OCI-LY7 (cell line): ENCODE measurements around the gene EDN2. TPM values are rescaled to one million over a fixed set of nuclear protein-coding genes. Genes with fewer than 3 reads are reported as not detected.

ENCODE experiments used
- BruUV-seq: library from RNA; stranded (reverse); fragments of 400-500 nt; replicated peaks from 2 replicates; lab custom pipeline; 2021; lab: Mats Ljungman, UMichigan
- CTCF ChIA-PET: fragments of 300-600 bp; sonication (Branson Sonifier 250); formaldehyde crosslinking; loops from one replicate; lab custom pipeline; 2022; ENCODE audit warnings: antibody characterized with exemption; ENCODE audit not compliant: unreplicated experiment; lab: Charles Lee
- POLR2A ChIA-PET: fragments of 300-600 bp; sonication (Branson Sonifier 250); formaldehyde crosslinking; loops from one replicate; lab custom pipeline; 2022; ENCODE audit warnings: antibody characterized with exemption; lab: Charles Lee
- DNase-seq: peaks from one replicate; pipeline ENCODE4 v3.0.0-alpha.2; 2015; ENCODE audit warnings: low spot score
- H2AFZ ChIP-seq: fragments of 200-600 bp; sonication (generic), shearing (Covaris generic); 2 replicates; pipeline ENCODE4 v1.6.1; 2014; ENCODE audit warnings: mild to moderate bottlenecking, antibody characterized with exemption, low read length, moderate library complexity
- H3K27ac ChIP-seq: fragments of 200-600 bp; sonication (generic); 2 replicates; pipeline ENCODE4 v1.5.1; 2014; ENCODE audit warnings: mixed run types, low read depth, mild to moderate bottlenecking, moderate library complexity, low read length, inconsistent platforms; ENCODE audit not compliant: poor library complexity, severe bottlenecking
- H3K36me3 ChIP-seq: fragments of 200-600 bp; sonication (generic); 2 replicates; pipeline ENCODE4 v1.6.1; 2014; ENCODE audit warnings: mild to moderate bottlenecking, antibody characterized with exemption, low read length, moderate library complexity, mixed read lengths; ENCODE audit not compliant: insufficient read depth
- H3K4me1 ChIP-seq: fragments of 200-600 bp; sonication (generic); 2 replicates; pipeline ENCODE4 v1.5.1; 2014; ENCODE audit warnings: mild to moderate bottlenecking, low read length; ENCODE audit not compliant: insufficient read depth, poor library complexity, severe bottlenecking
- H3K4me2 ChIP-seq: fragments of 200-600 bp; sonication (generic); 2 replicates; pipeline ENCODE4 v1.6.1; 2014; ENCODE audit warnings: mild to moderate bottlenecking, low read length
- H3K4me3 ChIP-seq: fragments of 200-600 bp; sonication (generic); 2 replicates; pipeline ENCODE4 v1.5.1; 2014; ENCODE audit warnings: mild to moderate bottlenecking, low read depth, low read length; ENCODE audit not compliant: poor library complexity, severe bottlenecking
- H3K79me2 ChIP-seq: fragments of 200-600 bp; sonication (generic); 2 replicates; pipeline ENCODE4 v1.6.1; 2016; ENCODE audit warnings: low read depth, mild to moderate bottlenecking, low read length, moderate library complexity, mixed read lengths; ENCODE audit not compliant: insufficient read depth
- H3K9me2 ChIP-seq: fragments of 200-600 bp; sonication (generic); 2 replicates; pipeline ENCODE4 v1.6.1; 2016; ENCODE audit warnings: mild to moderate bottlenecking, low read length, mixed read lengths; ENCODE audit not compliant: insufficient read depth
- H3K9me3 ChIP-seq: fragments of 200-600 bp; sonication (generic); 2 replicates; pipeline ENCODE4 v1.6.1; 2014; ENCODE audit warnings: mild to moderate bottlenecking, mixed run types, low read length, mixed read lengths
- H4K20me1 ChIP-seq: fragments of 200-600 bp; sonication (generic); 2 replicates; pipeline ENCODE4 v1.6.1; 2014; ENCODE audit warnings: mild to moderate bottlenecking, antibody characterized with exemption, low read length, moderate library complexity, mixed read lengths; ENCODE audit not compliant: insufficient read depth
- EZH2phosphoT487 ChIP-seq: fragments of 200-600 bp; sonication (generic); IDR thresholded peaks from 2 replicates; pipeline ENCODE4 v1.6.1; 2018; ENCODE audit warnings: low read depth, borderline replicate concordance, mild to moderate bottlenecking, mixed run types, antibody characterized with exemption, low read length, moderate library complexity, mixed read lengths
- intact Hi-C: fragments of 100-400 bp; cut with micrococcal nuclease; formaldehyde crosslinking; loops from one replicate; pipeline ENCODE4 v1.10.0; 2022; ENCODE audit not compliant: unreplicated experiment
- total RNA-seq, 2 experiments: library from RNA; depleted of rRNA in 1 of 2; stranded (reverse); fragments of >200 nt in 1 of 2; shearing (Covaris generic) in 1 of 2; gene quantifications; 2 replicates each; pipeline ENCODE4 v1.2.3, GENCODE V29; 2014 to 2022
- TF ChIP-seq, protein P1 (sequence below): fragments of 200-600 bp; sonication (generic); conservative IDR thresholded peaks from 2 replicates; pipeline ENCODE4 v1.5.1; 2014; ENCODE audit warnings: mild to moderate bottlenecking, antibody characterized with exemption, low read length, moderate library complexity, mixed read lengths

Gene EDN2
- total RNA-seq, 2 experiments from 2014 or later: not detected

DNA sequence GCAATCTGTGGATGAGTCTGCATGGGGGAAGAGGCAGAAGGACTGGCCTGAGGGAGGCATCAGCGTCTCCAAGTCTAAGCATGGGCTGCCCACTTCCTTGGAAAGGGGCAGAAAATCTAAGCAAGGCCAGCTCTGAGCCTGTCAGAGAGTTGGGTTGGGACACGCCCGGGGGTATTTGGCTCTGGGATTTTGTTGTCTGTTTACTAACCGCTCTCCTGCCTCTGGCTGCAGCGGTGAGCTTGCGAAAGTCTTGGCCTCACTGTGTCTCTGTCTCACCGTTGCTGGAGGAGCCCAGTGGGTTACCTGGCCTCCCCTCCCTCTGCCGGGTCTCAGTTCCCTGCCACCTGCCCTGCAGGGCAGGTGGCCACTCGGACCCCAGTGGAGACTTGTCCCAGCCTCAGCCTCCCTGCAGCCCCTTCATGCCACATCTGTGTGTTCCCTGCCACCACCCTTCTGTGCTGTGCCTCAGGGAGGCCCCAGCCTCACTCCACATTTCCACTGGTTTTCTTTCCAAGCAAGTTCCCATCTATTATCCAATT is 33.7 kb downstream of the EDN2 start:
- CTCF ChIA-PET: no interaction called here
- Histone ChIP-seq H3K9me3 (no peaks in the 10 kb centered on the region), H3K4me3 (no peak overlapping the region), H4K20me1 (no peaks in the 10 kb centered on the region), H2AFZ (no peak overlapping the region), H3K4me1 (no peaks in the 10 kb centered on the region), H3K27ac (no peak overlapping the region), H3K4me2 (no peak overlapping the region), H3K9me2 (no peaks in the 10 kb centered on the region), H3K36me3 (no peaks in the 10 kb centered on the region), H3K79me2 (no peaks in the 10 kb centered on the region)
- no TSS peak for BruUV-seq
- intact Hi-C loops: no loop called here
- no peak for TF ChIP-seq EZH2phosphoT487
- TF ChIP-seq, protein P1, sequence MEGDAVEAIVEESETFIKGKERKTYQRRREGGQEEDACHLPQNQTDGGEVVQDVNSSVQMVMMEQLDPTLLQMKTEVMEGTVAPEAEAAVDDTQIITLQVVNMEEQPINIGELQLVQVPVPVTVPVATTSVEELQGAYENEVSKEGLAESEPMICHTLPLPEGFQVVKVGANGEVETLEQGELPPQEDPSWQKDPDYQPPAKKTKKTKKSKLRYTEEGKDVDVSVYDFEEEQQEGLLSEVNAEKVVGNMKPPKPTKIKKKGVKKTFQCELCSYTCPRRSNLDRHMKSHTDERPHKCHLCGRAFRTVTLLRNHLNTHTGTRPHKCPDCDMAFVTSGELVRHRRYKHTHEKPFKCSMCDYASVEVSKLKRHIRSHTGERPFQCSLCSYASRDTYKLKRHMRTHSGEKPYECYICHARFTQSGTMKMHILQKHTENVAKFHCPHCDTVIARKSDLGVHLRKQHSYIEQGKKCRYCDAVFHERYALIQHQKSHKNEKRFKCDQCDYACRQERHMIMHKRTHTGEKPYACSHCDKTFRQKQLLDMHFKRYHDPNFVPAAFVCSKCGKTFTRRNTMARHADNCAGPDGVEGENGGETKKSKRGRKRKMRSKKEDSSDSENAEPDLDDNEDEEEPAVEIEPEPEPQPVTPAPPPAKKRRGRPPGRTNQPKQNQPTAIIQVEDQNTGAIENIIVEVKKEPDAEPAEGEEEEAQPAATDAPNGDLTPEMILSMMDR: no peak
- POLR2A ChIA-PET: no interaction called here
- no peak for DNase-seq

DNA sequence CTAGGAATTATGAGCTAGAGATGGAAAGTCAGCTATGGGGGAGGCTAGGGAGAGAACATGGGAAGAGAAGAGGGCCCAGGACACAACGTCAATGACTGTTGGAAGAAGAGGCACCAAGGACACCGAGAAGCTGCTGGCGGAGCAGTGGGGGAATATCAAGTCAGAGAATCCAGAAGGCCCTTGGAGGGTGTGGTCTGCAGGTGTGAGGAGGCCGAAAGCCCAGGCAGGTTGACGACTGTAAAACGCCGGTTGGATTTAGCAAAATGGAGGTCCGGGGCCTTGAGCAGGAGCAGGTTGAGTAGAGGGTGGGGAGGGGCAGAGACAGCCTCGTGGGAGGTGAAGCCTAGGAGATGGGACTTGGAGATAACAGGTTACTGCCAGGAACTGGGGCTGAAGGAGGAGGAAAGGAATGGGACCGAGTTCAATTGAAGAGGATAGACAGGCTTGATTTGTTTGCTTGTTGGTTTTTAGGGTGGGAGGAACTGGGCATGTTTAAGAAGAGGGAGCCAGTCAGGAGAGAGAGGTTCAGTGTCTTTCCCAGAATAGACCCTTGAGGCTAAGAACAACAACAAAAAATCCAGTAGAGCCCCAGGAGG is 35.1 kb downstream of the EDN2 start:
- H3K9me2 ChIP-seq: no peaks in the 10 kb centered on the region
- no peaks in the 10 kb centered on the region for H3K4me1 ChIP-seq
- H3K79me2 ChIP-seq: no peaks in the 10 kb centered on the region
- POLR2A ChIA-PET: no interaction called here
- no peak for DNase-seq
- intact Hi-C loops: no loop called here
- 0 out of 2 replicates have a peak, but pooled peaks cover 7% of the 10 kb centered on the region for H3K9me3 ChIP-seq
- no peak overlapping the region for H2AFZ ChIP-seq
- TF ChIP-seq, protein P1: no peak
- TF ChIP-seq EZH2phosphoT487: no peak
- CTCF ChIA-PET: no interaction called here
- H3K27ac ChIP-seq: no peak overlapping the region
- H3K4me2 ChIP-seq: no peak overlapping the region
- H4K20me1 ChIP-seq: no peaks in the 10 kb centered on the region
- H3K4me3 ChIP-seq: no peak overlapping the region
- no TSS peak for BruUV-seq
- H3K36me3 ChIP-seq: no peaks in the 10 kb centered on the region

DNA sequence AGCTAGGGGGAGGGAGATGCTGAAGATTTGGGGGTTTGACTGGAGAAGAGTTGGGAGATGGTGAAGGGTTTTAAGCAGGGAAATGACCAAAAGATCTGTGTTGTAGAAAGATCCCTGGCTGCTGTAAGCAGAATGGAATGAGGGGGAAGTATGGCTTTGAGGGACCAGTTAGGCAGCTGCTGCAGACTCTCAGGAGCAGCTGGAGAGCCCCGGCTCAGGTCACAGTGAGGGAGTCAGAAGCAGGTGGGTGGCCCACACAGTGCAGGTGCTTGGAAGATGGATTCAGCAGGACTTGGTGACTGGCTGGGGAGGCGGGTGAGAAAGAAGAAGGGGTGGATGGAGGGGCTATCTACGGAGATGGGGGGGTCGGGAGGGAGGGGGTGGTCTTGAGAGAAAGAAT is 35.7 kb downstream of the EDN2 start:
- no peak for DNase-seq
- Histone ChIP-seq H4K20me1 (no peaks in the 10 kb centered on the region), H3K4me2 (no peak overlapping the region), H3K4me3 (no peak overlapping the region), H3K9me3 (0 out of 2 replicates have a peak, but pooled peaks cover 10% of the 10 kb centered on the region), H3K4me1 (no peaks in the 10 kb centered on the region), H3K27ac (no peak overlapping the region), H3K36me3 (no peaks in the 10 kb centered on the region), H3K9me2 (no peaks in the 10 kb centered on the region), H3K79me2 (no peaks in the 10 kb centered on the region), H2AFZ (no peak overlapping the region)
- POLR2A ChIA-PET: no interaction called here
- BruUV-seq: no TSS peak
- intact Hi-C loops: no loop called here
- TF ChIP-seq, protein P1: no peak
- TF ChIP-seq EZH2phosphoT487: no peak
- CTCF ChIA-PET: interaction anchor here (0.6 kb wide), 1 partner anchor 38 kb away, joined by 3 read pairs; no protein-coding TSS in a partner anchor
